Activated CD8-positive, alpha-beta memory T cell treated with anti-CD3 and anti-CD28 coated beads for 24 hours (primary cell): ENCODE data around the gene ARFGEF3.
"Not testable (repeated sequence)": the region's sequence is repeated elsewhere in the genome, so short reads cannot be mapped to it uniquely, and the experiment has no call there.

Experiments
- DNase-seq: peaks from one replicate; pipeline ENCODE4 v3.0.0-alpha.2; 2020

Gene ARFGEF3

GRCh38 chr6:138310294-138310693 lies 148.6 kb downstream of the ARFGEF3 start:
- DNase-seq: no peak

GRCh38 chr6:138310821-138311220 lies 149.1 kb downstream of the ARFGEF3 start:
- DNase-seq: no peak

- DNase-seq: no peak
Measured at GRCh38 chr6:138311268-138311667, 149.5 kb downstream of the ARFGEF3 start.

- no peak for DNase-seq
Measured at GRCh38 chr6:138318741-138319375, 157.1 kb downstream of the ARFGEF3 start.

- no peak for DNase-seq
Measured at GRCh38 chr6:138321934-138322333, 160.2 kb downstream of the ARFGEF3 start.

GRCh38 chr6:138323821-138324220 lies 162.1 kb downstream of the ARFGEF3 start:
- no peak for DNase-seq

GRCh38 chr6:138328210-138328609 lies 166.5 kb downstream of the ARFGEF3 start:
- no peak for DNase-seq

- no peak for DNase-seq
Measured at GRCh38 chr6:138330763-138331162, 169.0 kb downstream of the ARFGEF3 start.

GRCh38 chr6:138331444-138331843 lies 169.7 kb downstream of the ARFGEF3 start:
- DNase-seq: no peak

GRCh38 chr6:138331984-138332383 lies 170.2 kb downstream of the ARFGEF3 start:
- DNase-seq: no peak

- DNase-seq: no peak
Measured at GRCh38 chr6:138334000-138334399, 172.3 kb downstream of the ARFGEF3 start.

GRCh38 chr6:138334963-138335362 lies 173.2 kb downstream of the ARFGEF3 start:
- no peak for DNase-seq

- DNase-seq: no peak
Measured at GRCh38 chr6:138336221-138336620, 174.5 kb downstream of the ARFGEF3 start.

- DNase-seq: no peak
Measured at GRCh38 chr6:138337076-138337475, 175.3 kb downstream of the ARFGEF3 start.

GRCh38 chr6:138339024-138339423 lies 177.3 kb downstream of the ARFGEF3 start:
- no peak for DNase-seq

- no peak for DNase-seq
Measured at GRCh38 chr6:138341176-138341575, 179.4 kb downstream of the ARFGEF3 start.

GRCh38 chr6:138343112-138343511 lies 181.4 kb downstream of the ARFGEF3 start:
- DNase-seq: no peak

- DNase-seq: no peak
Measured at GRCh38 chr6:138345565-138346285, 184.0 kb downstream of the ARFGEF3 start.

- DNase-seq: no peak
Measured at GRCh38 chr6:138346302-138347195, 184.8 kb downstream of the ARFGEF3 start.

- no peak for DNase-seq
Measured at GRCh38 chr6:138347864-138348263, 186.1 kb downstream of the ARFGEF3 start.

- DNase-seq: no peak
Measured at GRCh38 chr6:138349891-138350290, 188.2 kb downstream of the ARFGEF3 start.

GRCh38 chr6:138357928-138358327 lies 196.2 kb downstream of the ARFGEF3 start:
- no peak for DNase-seq

- not testable (repeated sequence) for DNase-seq
Measured at GRCh38 chr6:138368684-138369083, 206.9 kb downstream of the ARFGEF3 start.
